ENCODE data around the gene TRAF3.
"Not testable (repeated sequence)": the region's sequence is repeated elsewhere in the genome, so short reads cannot be mapped to it uniquely, and the experiment has no call there.

The TRAF3 gene

GRCh38 chr14:102751088-102751487 lies 26.2 kb upstream of the TRAF3 start:
- DNase-seq (ENCODE audit: low spot score): no peak

DNA sequence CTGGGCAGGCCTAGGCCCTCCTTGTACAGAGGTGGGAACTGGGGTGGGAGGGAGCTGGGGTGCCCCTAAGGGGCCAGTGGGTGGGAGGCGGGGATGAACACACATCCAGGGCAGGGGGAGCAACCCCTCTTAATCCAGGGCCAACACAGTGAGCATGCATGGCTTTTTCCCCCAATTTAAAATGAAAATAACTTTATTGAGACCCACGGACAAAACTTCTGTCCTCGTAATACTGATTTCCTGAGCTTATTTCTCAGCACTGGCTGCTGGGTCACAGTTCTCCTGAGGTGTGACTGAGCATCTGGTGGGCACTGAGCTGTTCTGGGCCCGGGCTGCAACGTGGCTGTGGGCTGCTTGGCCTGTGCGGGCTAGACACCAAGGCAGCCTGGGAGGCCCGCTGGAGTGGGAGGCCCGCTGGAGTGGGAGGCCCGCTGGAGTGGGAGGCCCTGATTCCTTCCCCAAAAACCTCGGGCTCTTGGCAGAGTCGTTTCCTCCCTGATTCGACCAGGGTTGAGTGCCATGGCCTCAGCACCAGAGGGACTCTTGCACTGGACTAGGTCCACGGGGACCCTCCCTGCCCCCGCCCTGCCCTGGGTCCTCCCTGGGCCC lies 24.9 kb upstream of the TRAF3 start:
- no peak for DNase-seq (ENCODE audit: low spot score)

DNA sequence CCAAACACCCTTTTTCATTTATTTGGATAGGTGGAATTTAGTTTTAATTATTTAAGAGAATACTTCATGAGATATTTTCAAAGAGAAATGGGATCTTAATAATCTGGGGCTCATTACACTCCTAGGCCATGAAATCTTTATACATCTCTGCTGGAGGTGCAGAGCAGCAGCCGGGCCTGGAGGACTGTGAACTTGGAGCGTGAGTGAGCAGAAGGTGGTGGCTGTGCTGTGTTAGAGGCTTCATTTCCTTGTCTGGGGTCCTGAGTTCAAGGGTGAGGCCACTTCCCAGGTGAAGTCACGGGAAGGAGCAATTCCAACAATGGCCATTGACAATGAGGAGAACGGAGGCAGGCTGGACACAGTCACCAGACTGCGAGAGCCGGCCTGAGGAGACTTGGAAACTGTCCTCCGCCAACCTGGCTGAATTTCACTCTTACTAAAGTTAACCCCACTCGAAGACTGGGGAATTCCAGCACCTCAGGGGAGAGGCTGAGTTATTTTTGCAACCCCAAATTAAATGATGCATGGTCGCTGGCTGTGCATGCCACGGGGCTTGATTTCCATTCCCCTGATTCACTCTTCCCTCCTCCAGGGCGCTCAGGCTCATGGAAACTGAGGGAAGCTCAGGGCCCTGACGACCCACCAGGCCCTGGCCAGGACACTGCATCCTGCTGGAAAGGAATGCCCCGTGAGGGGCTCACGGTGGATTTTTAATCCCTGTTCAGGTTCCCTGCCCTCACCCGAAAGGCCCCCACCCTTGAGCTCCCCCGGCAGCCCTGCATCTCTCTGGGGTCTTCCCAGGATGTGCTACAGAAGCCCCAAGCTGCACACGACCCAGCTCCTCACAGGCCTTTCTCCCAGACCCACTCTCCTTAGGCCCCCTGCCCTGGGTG lies 22.6 kb upstream of the TRAF3 start:
- no peak for DNase-seq (ENCODE audit: low spot score)

DNA sequence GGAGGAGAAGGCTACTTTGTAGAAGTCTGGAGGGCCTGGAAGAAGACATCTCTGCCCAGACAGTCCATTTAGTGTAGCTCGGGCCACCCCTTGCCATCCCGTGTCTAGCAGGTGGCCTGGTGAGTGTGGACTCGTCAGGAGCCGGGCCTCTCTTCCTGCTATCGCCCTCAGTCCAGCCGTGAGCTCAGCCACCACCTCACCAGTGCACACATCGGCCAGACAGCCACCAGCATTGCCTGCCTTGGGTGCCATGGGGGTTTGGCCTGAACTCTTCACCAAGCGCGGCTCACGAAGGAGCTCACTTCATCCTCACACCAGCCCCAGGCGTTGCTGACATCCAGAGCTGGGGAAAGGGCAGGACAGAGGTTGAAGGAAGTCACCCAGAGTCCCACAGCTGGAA lies 19.6 kb upstream of the TRAF3 start:
- DNase-seq (ENCODE audit: low spot score): no peak

DNA sequence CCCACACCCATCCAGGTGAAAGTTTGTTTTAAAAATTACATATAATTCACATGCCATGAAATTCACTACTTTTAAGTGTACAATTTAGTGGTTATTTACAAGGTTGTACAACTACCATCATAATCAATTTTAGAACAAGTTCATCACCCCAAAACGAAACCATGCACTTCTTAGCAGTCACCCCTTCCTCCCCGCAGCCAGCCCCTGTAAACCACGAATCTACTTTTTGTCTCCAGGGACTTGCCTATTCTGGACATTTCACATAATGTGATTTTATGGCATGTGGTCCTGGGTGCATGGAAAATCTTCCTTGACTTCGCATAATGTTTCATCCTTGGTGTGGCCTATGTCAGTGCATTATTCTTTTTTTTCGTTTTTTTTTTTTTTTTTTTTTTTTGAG lies 19.2 kb upstream of the TRAF3 start:
- no peak for DNase-seq (ENCODE audit: low spot score)

DNA sequence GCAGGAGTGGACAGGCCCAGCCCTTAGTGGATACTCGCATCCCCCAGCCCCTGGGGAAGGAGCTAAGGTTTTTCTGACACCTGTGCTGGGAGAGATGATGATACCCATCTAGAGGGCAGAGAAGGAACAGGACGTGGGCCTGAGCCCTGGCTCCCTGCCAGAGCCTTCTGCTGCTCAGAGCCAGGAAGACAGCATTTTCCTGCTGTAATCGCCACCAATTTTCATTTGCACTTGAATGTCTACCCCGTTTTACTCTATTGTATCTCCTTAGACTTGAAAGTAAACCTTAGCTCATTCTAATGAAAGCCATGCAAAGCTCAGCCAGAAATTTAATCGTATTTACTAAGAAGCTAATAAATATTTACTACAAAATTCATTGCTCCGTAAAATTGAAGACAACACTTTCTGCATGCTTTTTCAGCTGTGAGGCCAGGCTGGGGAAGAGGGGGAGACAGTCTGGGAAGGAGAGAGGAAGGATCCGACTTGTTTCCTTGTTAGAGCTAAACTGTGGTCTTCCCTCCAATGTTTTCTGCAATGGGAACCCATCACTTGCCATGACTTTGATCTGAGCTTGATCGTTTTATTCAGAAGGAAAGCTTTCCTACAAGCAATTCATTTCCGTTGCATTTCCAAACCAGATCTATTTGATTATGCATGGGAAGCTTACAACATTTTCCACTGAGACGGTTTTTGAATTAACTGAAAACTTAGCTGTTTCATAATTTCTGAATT lies 17.6 kb upstream of the TRAF3 start:
- no peak for DNase-seq (ENCODE audit: low spot score)

GRCh38 chr14:102760496-102761193 lies 16.6 kb upstream of the TRAF3 start:
- no peak for DNase-seq (ENCODE audit: low spot score)

GRCh38 chr14:102761206-102761605 lies 16.0 kb upstream of the TRAF3 start:
- DNase-seq (ENCODE audit: low spot score): no peak

GRCh38 chr14:102764220-102764671 lies 13.0 kb upstream of the TRAF3 start:
- no peak for DNase-seq (ENCODE audit: low spot score)

DNA sequence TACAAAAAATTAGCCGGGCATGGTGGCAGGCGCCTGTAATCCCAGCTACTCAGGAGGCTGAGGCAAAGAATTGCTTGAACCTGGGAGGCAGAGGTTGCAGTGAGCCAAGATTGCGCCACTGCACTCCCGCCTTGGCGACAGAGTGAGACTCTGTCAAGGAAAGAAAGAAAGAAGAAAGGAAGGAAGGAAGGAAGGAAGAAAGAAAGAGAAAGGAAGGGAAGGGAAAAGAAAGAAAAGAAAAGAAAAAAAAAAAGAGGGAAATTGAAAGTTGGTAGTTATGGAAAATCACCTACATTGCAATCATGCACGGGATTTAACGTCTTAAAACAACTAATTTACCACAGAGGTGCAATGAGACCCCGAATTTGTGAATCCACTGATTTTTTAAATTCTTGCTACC lies 11.5 kb upstream of the TRAF3 start:
- DNase-seq (ENCODE audit: low spot score): not testable (repeated sequence)

- no peak for DNase-seq (ENCODE audit: low spot score)
Observed at GRCh38 chr14:102768223-102769048, 8.8 kb upstream of the TRAF3 start.

GRCh38 chr14:102769049-102769327 lies 8.3 kb upstream of the TRAF3 start:
- DNase-seq (ENCODE audit: low spot score): no peak

- DNase-seq (ENCODE audit: low spot score): no peak
Observed at GRCh38 chr14:102770147-102771123, 6.8 kb upstream of the TRAF3 start.

GRCh38 chr14:102771144-102771543 lies 6.1 kb upstream of the TRAF3 start:
- no peak for DNase-seq (ENCODE audit: low spot score)

GRCh38 chr14:102772781-102773570 lies 4.3 kb upstream of the TRAF3 start:
- no peak for DNase-seq (ENCODE audit: low spot score)

- no peak for DNase-seq (ENCODE audit: low spot score)
Observed at GRCh38 chr14:102774391-102775153, 2.7 kb upstream of the TRAF3 start.

DNA sequence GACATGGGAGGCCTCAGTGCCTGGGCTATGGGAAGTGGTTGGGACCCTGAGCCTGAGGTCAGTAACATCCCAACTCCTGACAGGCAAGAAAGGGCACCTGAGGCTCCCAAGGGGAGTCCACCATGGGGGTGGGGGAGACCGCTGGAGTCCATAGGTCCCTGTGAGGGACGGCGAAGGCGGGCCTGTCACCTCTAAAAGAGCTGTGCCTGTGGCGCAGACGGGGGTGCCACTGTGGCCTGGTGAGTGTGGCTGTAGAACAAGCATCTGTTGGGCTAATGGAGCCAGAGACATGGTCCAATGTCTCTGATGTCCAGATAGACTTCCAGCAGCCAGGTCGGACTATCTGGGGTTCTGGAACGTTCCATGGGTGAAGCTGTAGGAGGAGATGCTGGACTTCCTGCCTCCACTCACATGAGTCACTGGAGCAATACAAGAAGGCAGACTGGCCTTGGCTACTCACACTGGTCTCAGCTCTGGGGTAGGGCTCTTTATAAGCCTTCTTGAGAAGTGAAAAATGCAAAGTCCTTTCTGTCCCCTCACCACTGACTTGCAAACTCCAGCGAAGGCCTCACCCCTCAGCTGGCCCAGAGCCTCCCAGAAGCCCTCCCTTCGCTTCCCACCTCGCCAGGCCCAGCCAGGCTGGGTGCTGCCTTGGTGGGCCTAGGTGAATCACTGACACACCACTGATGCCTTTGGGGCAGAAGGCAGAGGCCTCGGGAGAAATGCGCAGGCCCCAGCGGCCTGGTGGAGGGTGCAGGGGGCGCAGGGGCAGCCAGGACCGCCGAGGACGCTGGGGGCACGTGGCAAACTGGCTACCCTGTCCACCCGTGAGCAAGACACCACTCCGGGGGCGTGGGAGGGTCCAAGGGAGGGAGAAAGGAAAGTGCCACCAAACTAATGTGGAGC lies 1.1 kb upstream of the TRAF3 start:
- no peak for DNase-seq (ENCODE audit: low spot score)

Data from ecto neural progenitor cell (in vitro differentiated cells).